Fibroblast of lung (primary cell): ENCODE data around the gene BRME1. TPM values are rescaled to one million over a fixed set of nuclear protein-coding genes. Genes with fewer than 3 reads are reported as not detected.

Experiments used
- DNase-seq, 2 donors: peaks; one replicate each; pipeline versions ENCODE4 v3.0.0 to v3.0.0-alpha.2; 2010; ENCODE audit warnings: low read depth in 2 of 2
- H2AFZ ChIP-seq: 2 replicates; pipeline ENCODE4 v1.5.1; 2012; ENCODE audit warnings: low read length, control low read depth, inconsistent platforms
- H3K27ac ChIP-seq: 2 replicates; pipeline ENCODE4 v1.5.1; 2011; ENCODE audit warnings: low read length, control low read depth; ENCODE audit not compliant: insufficient read depth
- H3K27me3 ChIP-seq: 2 replicates; pipeline ENCODE4 v1.5.1; 2011; ENCODE audit warnings: mild to moderate bottlenecking, low read length; ENCODE audit not compliant: control insufficient read depth, insufficient read depth
- H3K36me3 ChIP-seq: 2 replicates; pipeline ENCODE4 v1.5.1; 2011; ENCODE audit warnings: low read length; ENCODE audit not compliant: control insufficient read depth, insufficient read depth
- H3K4me1 ChIP-seq: 2 replicates; pipeline ENCODE4 v1.5.1; 2011; ENCODE audit warnings: low read length; ENCODE audit not compliant: control insufficient read depth, insufficient read depth; ENCODE audit errors: extremely low read depth
- H3K4me2 ChIP-seq: 2 replicates; pipeline ENCODE4 v1.5.1; 2011; ENCODE audit warnings: low read length, control low read depth; ENCODE audit not compliant: insufficient read depth; ENCODE audit errors: extremely low read depth
- H3K4me3 ChIP-seq, 4 experiments: fragments of 200-600 bp in 1 of 4; sonication (generic) in 1 of 4; replicated peaks in 1 of 4; 2 replicates each; pipeline ENCODE4 v1.5.1; 2011 to 2016; ENCODE audit warnings: low read length in 4 of 4, low read depth in 3 of 4, mild to moderate bottlenecking in 3 of 4, control low read depth in 2 of 4, inconsistent platforms in 1 of 4, mixed read lengths in 1 of 4; ENCODE audit not compliant: insufficient read depth in 1 of 4; ENCODE audit errors: control extremely low read depth in 1 of 4
- H3K79me2 ChIP-seq: 2 replicates; pipeline ENCODE4 v1.5.1; 2012; ENCODE audit warnings: mild to moderate bottlenecking, low read length, inconsistent platforms; ENCODE audit not compliant: control insufficient read depth, insufficient read depth
- H3K9ac ChIP-seq: 2 replicates; pipeline ENCODE4 v1.5.1; 2011; ENCODE audit warnings: mild to moderate bottlenecking, low read length, control low read depth; ENCODE audit not compliant: insufficient read depth
- H3K9me3 ChIP-seq: 2 replicates; pipeline ENCODE4 v1.5.1; 2012; ENCODE audit warnings: low read depth, low read length; ENCODE audit not compliant: control insufficient read depth, insufficient read depth
- H4K20me1 ChIP-seq: 2 replicates; pipeline ENCODE4 v1.5.1; 2011; ENCODE audit warnings: low read length; ENCODE audit not compliant: control insufficient read depth, insufficient read depth; ENCODE audit errors: extremely low read depth
- CTCF ChIP-seq, 2 donors: IDR thresholded peaks in 1 of 2; conservative IDR thresholded peaks in 1 of 2; 1 replicate in 1 of 2; 2 replicates in 1 of 2; pipeline ENCODE4 v1.5.1; 2011 to 2012; ENCODE audit warnings: low read length in 2 of 2, control low read depth in 1 of 2, inconsistent platforms in 1 of 2, low read depth in 1 of 2, mild to moderate bottlenecking in 1 of 2
- EZH2 ChIP-seq: IDR thresholded peaks from 2 replicates; pipeline ENCODE4 v1.5.1; 2012; ENCODE audit warnings: low read length, control low read depth, mild to moderate bottlenecking; ENCODE audit errors: missing control alignments
- polyA plus RNA-seq, 2 donors: library from polyadenylated mRNA; depleted of rRNA in 1 of 2; stranded (reverse) in 1 of 2; unstranded in 1 of 2; fragments of >200 nt; gene quantifications; 2 replicates each; pipeline ENCODE4 v1.2.1, GENCODE V29; 2011 to 2012; ENCODE audit warnings: missing spikeins in 1 of 2
- total RNA-seq: library from RNA; depleted of rRNA; stranded (reverse); fragments of >200 nt; gene quantifications from 2 replicates; pipeline ENCODE4 v1.2.1, GENCODE V29; 2014

Gene BRME1
- total and polyA plus RNA-seq, 2 donors (not counting 1 experiment from before 2014, with no cell fraction given): 0.23 to 0.83 TPM

GRCh38 chr19:13875824-13876223 is 30.1 kb downstream of the BRME1 start:
- H3K79me2 ChIP-seq: no peaks in the 10 kb centered on the region
- peaks cover 6% of the 10 kb centered on the region for H3K4me1 ChIP-seq
- no peak overlapping the region for H3K9ac ChIP-seq
- H3K9me3 ChIP-seq: no peaks in the 10 kb centered on the region
- no peak overlapping the region for H3K4me3 ChIP-seq
- no peak overlapping the region for H3K4me2 ChIP-seq
- H4K20me1 ChIP-seq: no peaks in the 10 kb centered on the region
- no peak for DNase-seq
- TF ChIP-seq CTCF (conservative IDR thresholded peaks at IDR 0.05 in 1 of 2, IDR thresholded peaks at IDR 0.05 in 1 of 2; ENCODE audit: low read depth in 1 of 2, low read length in 2 of 2) (no peak), EZH2 (no peak)
- H3K27ac ChIP-seq: no peak overlapping the region
- no peaks in the 10 kb centered on the region for H3K36me3 ChIP-seq
- H3K27me3 ChIP-seq: no peaks in the 10 kb centered on the region
- H2AFZ ChIP-seq: no peak overlapping the region

GRCh38 chr19:13873834-13874515 is 31.9 kb downstream of the BRME1 start:
- Histone ChIP-seq H4K20me1 (no peaks in the 10 kb centered on the region), H3K4me3 (no peak overlapping the region), H3K79me2 (no peaks in the 10 kb centered on the region), H3K27ac (no peak overlapping the region), H3K36me3 (no peaks in the 10 kb centered on the region), H3K4me1 (no peaks in the 10 kb centered on the region), H2AFZ (no peak overlapping the region), H3K27me3 (no peaks in the 10 kb centered on the region), H3K9me3 (no peaks in the 10 kb centered on the region), H3K9ac (no peak overlapping the region), H3K4me2 (no peak overlapping the region)
- DNase-seq: no peak
- no peak for TF ChIP-seq EZH2
- TF ChIP-seq CTCF (conservative IDR thresholded peaks at IDR 0.05 in 1 of 2, IDR thresholded peaks at IDR 0.05 in 1 of 2; ENCODE audit: low read depth in 1 of 2, low read length in 2 of 2): no peak

GRCh38 chr19:13872695-13873389 is 33.1 kb downstream of the BRME1 start:
- Histone ChIP-seq H3K4me3 (peak overlapping the region in 2 of 4 experiments; percentile 38 to 45), H3K9ac (no peak overlapping the region), H3K36me3 (no peaks in the 10 kb centered on the region), H3K79me2 (no peaks in the 10 kb centered on the region), H3K4me2 (peak overlapping the region; percentile 35), H3K9me3 (no peaks in the 10 kb centered on the region), H2AFZ (no peak overlapping the region), H3K27ac (no peak overlapping the region), H3K27me3 (no peaks in the 10 kb centered on the region), H4K20me1 (no peaks in the 10 kb centered on the region), H3K4me1 (no peaks in the 10 kb centered on the region)
- TF ChIP-seq EZH2 (no peak), CTCF (conservative IDR thresholded peaks at IDR 0.05 in 1 of 2, IDR thresholded peaks at IDR 0.05 in 1 of 2; ENCODE audit: low read depth in 1 of 2, low read length in 2 of 2) (peak in 1 of 2 donors; percentile 18)
- DNase-seq: no peak
